IPS-11a (cell line): ENCODE data around the gene APOB.

Experiments used
- H3K4me3 ChIP-seq: one replicate; pipeline ENCODE4 v1.5.1; 2013; ENCODE audit warnings: low read depth, low read length, control low read depth

Gene APOB

DNA sequence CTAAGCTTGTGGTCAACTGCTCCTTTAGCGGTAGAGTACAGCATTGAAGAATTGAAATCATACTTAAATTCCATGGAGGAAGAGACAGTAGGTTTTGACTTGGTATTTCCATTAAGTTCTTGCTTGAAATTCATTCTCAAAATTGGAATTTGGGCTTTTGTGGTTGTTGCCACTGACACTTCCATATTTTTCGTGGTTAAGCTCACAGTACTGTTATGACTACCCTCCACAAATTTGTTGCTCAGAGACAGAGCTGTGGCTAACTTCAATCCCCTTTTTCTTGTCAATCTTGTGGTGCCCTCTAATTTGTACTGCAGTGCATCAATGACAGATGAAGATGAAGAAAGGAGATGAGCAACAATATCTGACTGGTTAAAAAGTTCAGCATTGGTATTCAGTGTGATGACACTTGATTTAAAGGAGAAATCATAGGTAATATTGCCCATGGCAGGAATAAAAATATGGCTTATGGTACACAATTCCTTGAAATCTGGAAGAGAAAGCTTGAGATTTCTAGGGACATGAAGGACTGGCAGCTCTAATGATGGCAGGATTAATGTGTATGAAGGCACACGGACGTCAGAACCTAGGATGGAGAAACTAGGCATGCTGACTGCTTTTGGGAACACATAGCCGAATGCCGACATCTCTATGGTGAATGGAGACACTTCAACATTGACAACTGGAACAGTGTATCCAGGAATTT, 37.3 kb downstream of the APOB start:
- no peak overlapping the region for H3K4me3 ChIP-seq

DNA sequence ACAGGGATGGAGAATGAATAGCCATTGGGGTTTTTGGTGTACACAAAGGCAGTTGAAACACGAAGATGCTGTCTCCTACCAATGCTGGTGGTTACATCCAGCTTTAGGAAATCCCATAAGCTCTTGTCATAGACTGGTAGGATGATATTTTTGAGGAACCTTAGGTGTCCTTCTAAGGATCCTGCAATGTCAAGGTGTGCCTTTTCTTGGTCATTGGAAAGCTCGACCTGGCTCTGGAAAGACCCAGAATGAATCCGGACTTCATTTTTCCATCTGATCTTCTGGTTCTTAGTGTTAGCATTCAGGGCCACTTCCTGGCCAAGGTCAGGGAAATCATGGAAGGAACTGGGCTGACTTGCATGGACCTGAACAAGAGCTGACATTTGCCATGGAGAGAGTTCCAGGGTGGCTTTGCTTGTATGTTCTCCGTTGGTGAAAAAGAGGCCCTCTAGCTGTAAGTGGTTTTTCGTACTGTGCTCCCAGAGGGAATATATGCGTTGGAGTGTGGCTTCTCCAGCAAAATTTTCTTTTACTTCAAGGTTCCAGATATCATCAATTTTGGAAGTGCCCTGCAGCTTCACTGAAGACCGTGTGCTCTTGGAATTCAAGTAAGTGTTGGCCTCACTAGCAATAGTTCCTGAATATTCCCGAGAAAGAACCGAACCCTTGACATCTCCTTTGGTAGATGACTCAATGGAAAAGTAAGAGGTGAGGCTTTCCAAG, 38.0 kb downstream of the APOB start:
- no peak overlapping the region for H3K4me3 ChIP-seq

DNA sequence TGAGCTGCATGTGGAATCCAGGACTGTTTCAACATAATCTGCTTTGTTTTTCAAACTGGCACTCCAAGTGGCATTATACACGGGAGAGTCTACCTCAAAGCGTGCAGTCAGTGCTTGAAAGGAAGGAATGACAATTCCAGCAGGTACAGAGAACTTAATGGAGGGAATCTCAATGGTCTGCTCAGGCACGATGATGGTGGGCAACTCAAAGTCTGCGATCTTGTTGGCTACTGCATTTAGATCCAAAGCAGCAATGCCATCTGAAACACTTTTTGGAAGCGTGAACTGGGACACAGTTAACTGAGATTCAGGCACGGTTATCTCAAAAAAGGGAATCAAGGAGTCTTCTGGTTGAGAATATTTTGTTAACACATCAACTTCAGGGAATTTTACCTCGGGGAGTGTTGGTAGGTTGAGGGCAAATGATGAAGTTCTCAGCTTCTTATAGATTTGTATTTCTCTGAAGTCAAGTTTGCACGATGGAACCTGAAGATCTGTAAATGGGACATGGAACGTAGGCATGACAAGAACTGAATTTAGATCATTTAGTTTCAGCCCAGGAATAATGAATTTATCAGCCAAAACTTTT, 38.7 kb downstream of the APOB start:
- H3K4me3 ChIP-seq = no peak overlapping the region

DNA sequence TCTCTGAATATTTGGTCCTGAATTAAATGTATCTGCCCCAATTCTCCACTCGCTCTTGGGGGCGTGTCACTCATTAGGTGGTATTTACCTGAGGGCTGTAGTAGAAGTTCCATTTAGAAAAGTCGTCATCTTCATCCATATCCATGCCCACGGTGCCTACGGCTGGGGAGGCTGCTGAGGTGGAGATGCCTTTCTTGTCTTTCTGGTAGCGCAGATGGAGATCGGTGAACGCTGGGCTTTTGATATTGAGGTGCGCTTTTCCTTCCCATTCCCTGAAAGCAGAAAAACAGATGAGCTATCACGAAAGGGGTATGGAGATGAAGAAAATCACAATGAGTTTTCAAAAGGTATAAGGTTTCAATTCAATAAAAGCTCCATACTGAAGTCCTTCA, 39.7 kb downstream of the APOB start:
- no peak overlapping the region for H3K4me3 ChIP-seq

DNA sequence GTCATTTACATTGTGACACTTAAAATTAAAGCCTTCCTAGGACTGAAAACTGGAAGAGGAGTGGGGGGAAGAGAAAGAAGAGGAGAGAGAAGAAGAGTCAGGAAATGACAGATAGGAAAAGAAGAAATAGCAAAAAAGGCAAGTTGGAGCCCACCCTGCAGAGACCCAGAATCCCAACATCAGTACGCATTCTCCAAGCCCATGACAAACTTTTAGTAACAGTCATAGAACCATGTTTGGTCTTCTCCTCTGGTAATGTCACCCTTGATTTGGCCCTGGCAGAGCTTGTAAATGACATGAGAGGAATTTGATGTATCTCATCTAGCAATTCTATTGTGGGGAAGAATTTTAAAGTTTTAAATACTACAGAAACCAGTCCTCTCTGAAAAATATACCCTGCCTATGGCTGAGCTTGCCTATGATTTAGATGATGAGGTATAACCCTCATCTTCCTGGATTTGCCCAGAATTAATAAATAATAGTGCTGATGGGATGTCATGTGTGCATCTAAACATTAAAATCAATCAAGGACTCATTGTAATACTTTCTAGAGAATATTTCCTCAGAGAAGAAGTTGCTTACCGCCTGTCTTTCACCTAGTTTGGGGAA, 40.2 kb downstream of the APOB start:
- no peak overlapping the region for H3K4me3 ChIP-seq

DNA sequence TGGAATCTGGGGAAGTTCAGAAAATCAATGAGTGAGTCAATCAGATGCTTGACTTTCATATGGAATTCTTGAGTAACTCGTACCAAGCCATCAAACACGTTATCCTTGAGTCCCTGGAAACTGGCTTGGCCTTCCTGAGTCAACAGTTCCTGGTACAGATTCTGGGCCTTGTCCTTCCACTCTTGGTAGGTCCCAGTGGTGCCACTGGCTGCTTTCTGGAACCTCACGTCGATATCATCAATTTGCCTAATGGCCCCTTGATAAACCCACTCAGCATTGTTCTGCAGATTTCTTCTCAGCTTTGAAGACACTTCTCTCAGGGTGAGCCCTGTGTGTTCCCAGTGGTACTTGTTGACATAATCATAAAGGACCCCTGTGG, 41.1 kb downstream of the APOB start:
- H3K4me3 ChIP-seq = no peak overlapping the region

DNA sequence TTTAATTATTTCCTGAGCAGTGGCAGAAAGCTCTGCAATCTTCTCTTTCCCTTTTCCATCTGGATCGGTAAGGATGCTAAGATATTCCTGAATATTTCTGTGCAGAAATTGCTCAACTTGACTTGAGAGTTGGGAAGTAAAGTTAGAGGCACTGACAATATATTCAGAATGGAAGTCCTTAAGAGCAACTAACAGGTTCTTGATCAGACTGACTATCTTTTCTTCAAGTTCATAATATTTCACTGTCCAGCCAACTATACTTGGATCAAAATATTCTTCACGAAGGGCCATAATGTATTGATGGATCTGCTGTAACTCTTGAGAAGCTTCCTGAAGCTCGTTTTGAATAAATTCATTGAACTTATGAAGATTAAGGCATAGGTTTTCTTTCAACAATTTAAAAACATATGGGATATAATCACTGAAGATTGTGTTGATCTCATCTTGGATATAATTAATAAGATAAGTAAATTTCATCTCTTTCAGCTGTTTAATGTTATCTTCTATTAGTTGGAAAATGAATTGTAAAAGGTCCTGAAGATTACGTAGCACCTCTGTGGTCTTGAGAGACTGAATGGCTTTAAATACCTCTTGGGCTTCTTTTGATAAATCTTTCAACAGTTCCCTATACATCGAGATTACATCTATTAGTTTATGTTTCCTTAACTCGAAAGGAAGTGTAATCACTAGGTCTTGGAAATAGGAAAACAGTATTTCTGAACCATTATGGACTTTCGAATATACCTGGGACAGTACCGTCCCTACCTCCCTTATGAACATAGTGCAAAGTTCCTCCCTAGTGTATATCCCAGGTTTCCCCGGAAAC, 41.7 kb downstream of the APOB start:
- no peak overlapping the region for H3K4me3 ChIP-seq

DNA sequence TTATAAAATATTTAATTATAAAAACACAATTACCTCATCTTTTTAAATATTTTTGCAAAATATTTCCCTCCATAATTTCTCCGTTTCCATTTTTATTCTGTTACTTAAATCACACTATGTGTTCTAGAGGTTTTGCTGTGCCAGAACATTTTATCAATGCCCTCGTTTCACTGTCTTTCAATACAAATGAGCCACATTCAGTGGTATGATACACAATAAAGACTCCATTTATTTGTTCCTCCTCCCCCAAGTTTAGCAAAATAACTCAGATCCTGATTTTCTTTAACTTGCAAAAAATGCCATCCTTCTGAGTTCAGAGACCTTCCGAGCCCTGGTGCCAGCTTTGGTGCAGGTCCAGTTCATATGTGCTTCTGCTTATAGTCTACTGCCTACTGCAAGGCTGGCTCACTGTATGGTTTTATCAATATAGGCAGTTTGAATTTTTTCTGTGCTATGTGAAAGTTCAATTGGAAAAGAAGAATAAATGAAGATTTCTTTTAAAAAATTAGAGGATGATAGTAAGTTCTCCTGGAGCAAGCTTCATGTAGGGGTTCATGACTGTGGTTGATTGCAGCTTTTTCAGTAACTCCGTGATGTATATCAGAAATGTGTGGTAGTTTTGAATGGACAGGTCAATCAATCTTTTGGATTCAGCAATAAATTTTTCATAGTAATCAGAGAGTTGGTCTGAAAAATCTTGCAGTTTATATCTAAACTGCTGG, 42.5 kb downstream of the APOB start:
- H3K4me3 ChIP-seq = no peak overlapping the region

DNA sequence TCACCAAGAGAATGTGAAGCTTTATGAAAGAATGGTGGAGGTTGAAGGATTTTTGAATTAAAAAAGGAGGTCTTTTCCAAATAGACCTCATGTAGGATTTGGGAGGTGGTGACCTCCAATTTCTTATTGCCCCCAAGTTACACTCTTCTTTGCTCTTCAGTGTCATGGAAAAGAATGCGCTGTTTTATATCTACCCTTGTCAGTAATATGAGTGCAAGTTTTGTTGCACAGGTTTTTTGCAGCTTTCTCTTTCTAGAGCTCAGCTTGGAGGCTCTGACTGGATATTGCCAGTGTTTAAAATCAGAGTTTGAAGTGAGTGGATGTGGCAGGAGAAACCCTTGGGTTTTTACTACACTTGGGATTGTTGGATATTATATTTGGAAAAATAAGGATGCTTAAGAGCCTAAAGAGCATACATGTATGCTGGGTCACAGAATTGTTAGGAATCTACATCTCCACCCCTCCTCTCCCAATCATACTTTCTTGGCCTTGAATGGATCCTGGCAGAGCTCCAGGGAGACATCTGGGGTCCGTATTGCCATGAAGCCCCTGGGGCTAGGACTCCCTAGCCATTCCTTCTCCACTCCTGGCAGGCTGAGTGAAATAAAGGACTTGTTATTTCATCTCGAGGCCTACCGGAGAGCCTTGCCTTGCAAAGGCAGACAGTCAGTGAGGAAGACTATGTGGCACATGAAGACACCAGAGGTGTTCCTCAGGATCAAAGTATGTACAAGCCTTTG, 43.8 kb downstream of the APOB start:
- no peak overlapping the region for H3K4me3 ChIP-seq

DNA sequence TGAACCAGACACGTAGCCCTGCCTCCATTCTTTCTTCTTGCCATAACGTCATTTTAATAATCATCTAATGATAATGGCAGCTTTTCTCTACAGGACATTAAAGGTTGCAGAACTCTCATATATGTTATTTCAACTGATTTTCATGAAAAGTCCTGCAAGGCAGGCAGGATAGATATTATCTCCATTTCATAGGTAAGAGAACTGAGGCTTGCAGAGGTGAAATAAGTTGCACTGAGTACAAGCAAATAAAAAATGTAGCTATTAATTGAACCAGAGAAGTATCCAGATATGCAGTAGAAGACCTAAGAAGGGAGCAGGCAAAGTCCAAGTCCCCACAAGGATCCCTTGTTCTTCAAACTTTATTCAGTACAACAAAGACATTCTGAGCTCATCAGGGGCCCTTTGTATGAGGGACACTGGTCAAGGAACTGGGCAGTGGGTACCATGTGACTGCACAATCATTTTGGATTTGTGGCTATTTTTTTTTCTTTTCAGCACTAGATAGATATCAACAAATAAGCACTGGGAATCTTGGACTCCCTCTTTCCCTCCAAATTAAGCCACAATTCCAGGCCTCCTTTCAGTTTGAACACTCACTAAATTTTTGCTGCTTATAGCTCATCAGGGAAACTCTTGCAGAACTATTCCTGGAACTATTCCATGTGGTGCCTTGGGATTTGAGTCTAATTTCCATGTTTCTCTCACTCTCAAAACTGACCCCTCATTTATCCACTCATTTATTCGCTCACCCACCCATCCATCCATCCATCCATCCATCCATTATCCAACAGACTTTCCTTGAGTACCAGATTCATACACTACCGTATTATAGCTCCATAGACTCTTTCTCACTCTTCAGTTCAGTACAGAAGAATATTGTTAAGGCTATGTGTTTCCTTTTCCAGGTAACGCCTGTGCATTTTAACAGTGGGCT, 44.6 kb downstream of the APOB start:
- no peak overlapping the region for H3K4me3 ChIP-seq

DNA sequence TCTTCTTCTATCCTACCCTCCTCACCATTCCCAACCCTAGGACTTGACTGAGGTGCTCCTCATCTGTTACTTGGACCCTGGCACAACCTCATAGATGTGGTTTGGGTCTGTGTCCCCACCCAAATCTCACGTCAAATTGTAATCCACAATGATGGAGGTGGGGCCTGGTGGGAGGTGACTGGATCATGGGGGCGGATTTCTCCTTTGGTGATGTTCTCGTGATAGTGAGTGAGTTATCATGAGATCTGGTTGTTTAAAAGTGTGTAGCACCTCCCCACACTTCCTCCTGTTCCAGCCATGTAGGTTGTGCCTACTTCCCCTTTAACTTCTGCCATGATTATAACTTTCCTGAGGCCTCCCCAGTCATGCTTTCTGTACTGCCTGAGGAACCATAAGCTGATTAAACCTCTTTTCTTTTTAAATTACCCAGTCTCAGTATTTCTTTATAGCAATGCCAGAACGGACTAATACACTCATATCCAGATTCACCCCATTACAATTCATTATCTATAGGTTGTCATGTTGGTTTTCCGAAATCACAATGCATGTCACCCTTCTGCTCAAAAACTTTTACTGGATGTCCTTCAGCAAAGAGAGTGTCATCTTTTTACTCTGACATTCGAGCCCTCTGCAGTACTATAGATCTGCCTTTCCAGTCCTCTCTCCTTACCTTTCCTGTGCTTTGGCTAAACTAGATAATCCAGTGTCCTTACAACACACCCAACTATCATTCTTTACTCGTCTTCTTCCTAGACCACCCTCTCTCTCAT, 45.7 kb downstream of the APOB start:
- H3K4me3 ChIP-seq = no peak overlapping the region

DNA sequence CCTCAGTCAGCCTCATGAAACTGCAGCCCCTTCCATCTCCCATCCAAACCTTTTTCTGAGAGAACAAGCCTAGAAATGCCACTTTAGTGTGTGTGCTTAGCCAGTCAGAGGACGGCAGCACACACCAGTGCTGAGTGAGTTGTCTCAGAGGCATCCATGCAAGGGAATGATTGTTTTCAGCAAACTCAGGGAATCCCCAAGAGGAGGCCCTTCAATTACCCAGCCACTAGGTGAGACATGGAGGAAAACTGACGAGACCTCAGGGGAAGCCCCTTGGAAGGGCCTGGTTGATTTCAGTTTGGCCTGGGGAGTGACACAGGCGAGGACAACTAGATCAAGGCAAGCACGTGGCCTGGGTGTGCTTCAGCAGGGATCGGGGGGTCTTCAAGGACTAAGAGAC, 49.7 kb downstream of the APOB start:
- no peak overlapping the region for H3K4me3 ChIP-seq

DNA sequence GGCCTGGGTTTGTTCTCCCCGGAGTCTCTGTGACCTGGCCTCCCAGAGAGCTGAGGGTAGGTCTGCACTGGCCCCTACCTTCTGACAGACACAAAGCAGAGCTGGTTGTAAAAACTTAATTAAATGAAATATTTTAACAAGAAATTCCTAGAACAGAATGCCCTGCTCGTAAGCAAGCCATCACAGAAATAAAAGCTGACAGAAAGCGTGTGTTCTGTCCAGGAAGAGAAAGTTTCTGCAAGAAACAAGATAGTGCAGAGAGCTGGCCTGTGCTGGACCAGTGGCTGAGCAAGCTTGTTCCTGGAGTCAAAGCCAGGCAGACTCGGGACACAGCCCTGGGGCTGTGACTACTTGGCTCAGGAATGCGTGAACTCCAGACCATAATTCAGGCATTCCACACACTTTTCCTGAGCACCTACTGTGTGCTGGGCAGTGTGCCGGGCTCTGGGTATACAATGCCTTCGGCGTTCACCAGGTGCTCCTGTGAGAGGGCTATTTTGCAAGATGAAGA, 51.6 kb downstream of the APOB start:
- no peak overlapping the region for H3K4me3 ChIP-seq

DNA sequence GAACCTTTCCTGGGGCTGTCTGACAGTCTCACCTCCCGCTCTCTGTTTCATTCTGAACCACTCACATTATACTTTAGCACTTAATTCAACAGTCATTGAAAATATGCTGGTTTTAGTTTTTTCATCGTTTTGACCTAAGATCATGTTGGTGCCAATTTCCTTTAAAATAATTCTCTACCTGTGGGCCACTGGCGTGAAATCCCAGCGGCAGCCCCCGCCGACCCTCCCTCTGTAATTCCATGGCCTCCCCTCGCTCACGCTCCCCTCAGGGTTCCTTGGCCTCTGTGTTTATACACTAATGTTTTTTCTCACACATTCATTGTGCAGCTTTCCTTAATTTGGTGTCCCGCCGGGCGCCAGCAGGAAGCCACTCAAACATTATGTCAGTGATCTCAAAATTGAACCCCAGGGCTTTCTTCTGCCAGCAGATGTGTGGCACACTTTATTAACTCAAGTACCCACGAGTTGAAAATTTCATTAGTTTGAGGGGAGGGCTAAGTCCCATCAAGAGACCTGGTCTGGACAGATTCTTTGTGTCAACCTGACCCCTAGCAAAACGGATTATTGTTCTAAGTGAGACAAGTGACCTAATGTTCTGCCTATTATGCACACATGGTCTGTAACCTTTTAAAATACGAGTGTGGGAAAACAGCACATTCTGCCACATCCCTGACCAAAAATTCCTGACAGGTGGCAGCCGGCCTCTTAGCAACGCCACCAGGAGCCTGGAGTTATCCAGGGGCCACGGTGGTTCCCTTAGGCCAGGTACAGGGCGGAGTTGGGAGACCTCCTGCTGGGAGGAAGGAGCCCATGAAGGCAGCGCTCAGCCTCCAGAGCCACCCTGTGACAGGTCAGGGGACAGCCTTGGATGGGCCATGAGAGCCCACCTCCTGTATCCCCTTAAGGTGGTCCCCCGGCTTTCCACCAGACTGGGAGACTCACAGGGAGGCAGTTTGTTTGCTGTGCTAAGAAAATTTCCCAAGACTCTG, 53.1 kb downstream of the APOB start:
- no peak overlapping the region for H3K4me3 ChIP-seq

DNA sequence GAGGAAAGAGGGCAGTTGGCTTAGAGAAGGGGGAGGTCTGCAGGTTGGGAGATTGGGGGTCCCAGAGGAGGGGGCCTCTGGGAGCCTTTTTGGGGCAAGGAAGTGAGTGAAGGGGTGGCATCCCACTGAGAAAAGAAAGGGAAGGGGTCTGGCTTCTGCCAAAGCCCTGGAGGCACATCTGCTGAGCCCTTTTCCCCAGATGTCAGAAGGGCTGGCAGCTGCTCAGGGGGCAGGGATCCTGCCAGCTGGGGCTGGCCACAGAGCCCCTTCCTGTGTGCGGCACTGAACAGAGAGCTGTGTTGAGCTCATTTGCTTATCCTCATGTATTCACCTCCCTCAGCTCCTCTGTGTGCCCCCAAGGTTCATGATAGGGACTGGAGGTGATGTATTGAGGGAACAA, 54.5 kb downstream of the APOB start:
- no peak overlapping the region for H3K4me3 ChIP-seq

DNA sequence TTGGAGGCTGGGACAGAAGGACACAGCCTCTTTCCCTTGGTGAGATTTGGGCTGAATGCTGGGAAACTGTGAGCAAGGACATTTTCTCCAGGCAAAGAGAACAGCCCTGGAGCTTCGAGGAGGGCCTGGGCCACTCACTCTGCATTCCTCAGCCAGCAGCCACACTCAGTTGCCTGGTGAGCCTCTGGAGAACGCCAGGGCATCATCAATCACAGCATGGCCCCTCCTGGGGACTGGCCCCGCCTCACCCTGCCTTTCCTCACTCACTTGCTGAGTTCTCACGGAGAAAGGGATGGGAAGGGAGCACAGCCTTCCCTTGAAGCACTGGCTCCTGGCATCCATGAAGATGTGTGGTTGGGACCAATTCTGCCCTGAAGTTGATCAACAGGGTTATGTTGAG, 55.0 kb downstream of the APOB start:
- H3K4me3 ChIP-seq = no peak overlapping the region
